ENCODE measurements around the gene CALCOCO1. TPM values are rescaled to one million over a fixed set of nuclear protein-coding genes. Genes with fewer than 3 reads are reported as not detected.

The CALCOCO1 gene
- total and polyA plus RNA-seq, 9 donors, result 52.2 to 202 (median 142) TPM

DNA sequence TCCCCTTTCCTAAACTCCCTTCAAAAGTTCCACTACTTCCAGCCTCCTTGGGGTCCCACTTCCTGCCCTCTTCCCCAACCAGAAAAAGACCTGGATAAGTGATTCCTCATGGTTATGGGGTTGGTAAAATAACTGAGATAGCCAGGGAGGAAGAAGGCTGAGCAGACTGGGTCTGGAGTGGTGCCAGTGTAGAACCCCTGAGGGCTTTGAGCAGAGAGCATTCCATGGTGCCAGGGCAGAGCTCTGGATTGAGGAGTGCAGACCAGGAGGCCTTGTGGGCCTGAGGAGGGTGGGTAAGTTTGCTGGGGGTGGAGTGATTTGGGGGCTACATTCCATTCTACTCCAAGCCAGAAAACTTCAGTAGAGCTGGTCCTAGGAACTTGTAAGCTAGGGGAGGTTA, 34.1 kb upstream of the CALCOCO1 start:
- no peak overlapping the region for H3K4me3 ChIP-seq
- TF ChIP-seq EP300 (IDR thresholded peaks at IDR 0.05), result no peak
- TF ChIP-seq POLR2A (IDR thresholded peaks at IDR 0.05), result no peak
- TF ChIP-seq, protein P1, sequence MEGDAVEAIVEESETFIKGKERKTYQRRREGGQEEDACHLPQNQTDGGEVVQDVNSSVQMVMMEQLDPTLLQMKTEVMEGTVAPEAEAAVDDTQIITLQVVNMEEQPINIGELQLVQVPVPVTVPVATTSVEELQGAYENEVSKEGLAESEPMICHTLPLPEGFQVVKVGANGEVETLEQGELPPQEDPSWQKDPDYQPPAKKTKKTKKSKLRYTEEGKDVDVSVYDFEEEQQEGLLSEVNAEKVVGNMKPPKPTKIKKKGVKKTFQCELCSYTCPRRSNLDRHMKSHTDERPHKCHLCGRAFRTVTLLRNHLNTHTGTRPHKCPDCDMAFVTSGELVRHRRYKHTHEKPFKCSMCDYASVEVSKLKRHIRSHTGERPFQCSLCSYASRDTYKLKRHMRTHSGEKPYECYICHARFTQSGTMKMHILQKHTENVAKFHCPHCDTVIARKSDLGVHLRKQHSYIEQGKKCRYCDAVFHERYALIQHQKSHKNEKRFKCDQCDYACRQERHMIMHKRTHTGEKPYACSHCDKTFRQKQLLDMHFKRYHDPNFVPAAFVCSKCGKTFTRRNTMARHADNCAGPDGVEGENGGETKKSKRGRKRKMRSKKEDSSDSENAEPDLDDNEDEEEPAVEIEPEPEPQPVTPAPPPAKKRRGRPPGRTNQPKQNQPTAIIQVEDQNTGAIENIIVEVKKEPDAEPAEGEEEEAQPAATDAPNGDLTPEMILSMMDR (IDR thresholded peaks at IDR 0.05), result no peak
- no peaks in the 10 kb centered on the region for H3K27me3 ChIP-seq
- H3K36me3 ChIP-seq, result no peaks in the 10 kb centered on the region
- H3K4me1 ChIP-seq (ENCODE audit: insufficient read depth), result no peaks in the 10 kb centered on the region
- intact Hi-C loops (cut with DNase I), result no loop called here
- H3K9me3 ChIP-seq, result no peaks in the 10 kb centered on the region
- no peak for DNase-seq
- no peak overlapping the region for H3K27ac ChIP-seq

DNA sequence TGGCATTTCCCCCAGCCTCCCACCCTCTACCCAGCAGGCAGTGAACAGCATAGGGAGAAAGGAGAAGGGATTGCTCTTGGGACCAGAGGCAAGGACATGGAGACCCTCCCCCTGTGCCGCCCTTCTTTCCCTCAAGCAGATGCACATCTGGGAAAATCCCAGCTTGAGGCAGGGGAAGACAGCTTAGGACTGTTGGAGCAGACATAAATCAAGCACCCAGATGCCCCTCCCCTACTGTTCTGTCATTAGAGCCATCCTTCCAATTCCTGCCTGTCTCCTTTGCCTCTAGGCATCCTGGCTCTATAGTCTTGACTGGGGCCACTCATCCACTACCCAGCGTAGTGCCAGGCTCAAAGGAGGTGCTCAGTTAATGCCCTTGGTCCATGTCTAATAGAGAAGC, 32.0 kb upstream of the CALCOCO1 start:
- Histone ChIP-seq H3K9me3 (no peaks in the 10 kb centered on the region), H3K27me3 (no peaks in the 10 kb centered on the region), H3K36me3 (no peaks in the 10 kb centered on the region), H3K27ac (no peak overlapping the region), H3K4me1 (ENCODE audit: insufficient read depth) (peaks cover 2% of the 10 kb centered on the region), H3K4me3 (no peak overlapping the region)
- intact Hi-C loops (cut with DNase I), result no loop called here
- 65 to 92% (median 88%) methylated on average over 2 of the region's 2 CpGs for WGBS, 3 donors
- no peak for DNase-seq
- TF ChIP-seq, protein P1 (IDR thresholded peaks at IDR 0.05), result no peak
- TF ChIP-seq EP300 (IDR thresholded peaks at IDR 0.05) (no peak), POLR2A (IDR thresholded peaks at IDR 0.05) (no peak)

DNA sequence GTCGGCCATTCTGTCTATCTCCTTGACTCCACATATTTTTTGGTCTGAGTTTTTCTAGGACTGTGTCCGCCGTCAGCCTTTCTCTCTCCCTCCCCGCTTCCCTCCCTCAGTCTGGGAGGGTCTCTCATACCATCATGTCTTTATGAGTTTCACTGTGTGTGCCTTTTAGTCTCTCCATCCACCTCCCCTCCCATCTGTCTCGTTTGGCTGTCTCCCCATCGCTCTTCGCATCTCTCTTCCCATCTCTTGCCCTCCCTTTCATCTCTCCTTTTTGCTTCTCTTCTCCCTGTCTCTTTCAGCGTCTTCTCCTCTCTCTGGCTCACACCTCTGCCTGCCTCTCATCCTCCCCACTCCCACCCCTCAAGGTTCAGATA, 31.5 kb upstream of the CALCOCO1 start:
- Histone ChIP-seq H3K9me3 (no peaks in the 10 kb centered on the region), H3K27ac (no peak overlapping the region), H3K4me3 (no peak overlapping the region), H3K4me1 (ENCODE audit: insufficient read depth) (peaks cover 2% of the 10 kb centered on the region), H3K36me3 (no peaks in the 10 kb centered on the region), H3K27me3 (no peaks in the 10 kb centered on the region)
- intact Hi-C loops (cut with DNase I), result no loop called here
- 32 to 51% (median 35%) methylated on average over 8 of the region's 8 CpGs for WGBS, 3 donors
- no peak for DNase-seq
- TF ChIP-seq, protein P1 (IDR thresholded peaks at IDR 0.05), result no peak
- no peak for TF ChIP-seq EP300 (IDR thresholded peaks at IDR 0.05)
- TF ChIP-seq POLR2A (IDR thresholded peaks at IDR 0.05), result no peak

DNA sequence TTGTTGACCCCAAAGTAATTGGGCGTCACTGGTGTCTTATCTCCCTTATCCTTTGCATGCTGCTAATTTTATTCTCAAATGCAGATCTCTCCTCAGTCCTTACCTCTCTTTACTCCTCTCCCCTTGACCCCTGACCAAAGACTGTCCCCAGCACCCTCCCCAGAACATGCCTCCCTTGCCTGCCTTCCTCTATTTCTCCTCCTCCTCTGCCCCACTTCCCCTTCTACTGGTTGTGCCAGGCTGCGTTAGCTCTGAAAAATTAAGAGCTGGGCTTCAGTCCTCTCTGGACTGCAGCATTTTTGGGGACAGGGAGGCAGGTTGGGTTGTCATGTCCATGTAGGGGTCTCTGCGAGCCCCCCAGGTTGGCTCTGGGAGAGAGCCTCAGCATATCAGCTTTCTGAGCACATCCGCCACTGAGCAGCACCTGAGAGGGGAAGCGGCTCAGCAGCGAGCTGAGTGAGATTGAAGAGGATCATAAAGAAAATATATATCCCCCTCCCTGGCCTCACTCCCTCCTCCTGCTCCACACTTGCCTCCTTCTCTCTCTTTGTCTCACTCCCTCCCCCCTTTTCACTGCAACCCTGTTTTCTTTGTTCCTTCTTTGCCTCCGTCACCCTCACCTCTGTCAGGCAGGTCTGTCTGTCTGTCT, 31.0 kb upstream of the CALCOCO1 start:
- no peaks in the 10 kb centered on the region for H3K36me3 ChIP-seq
- no peak for TF ChIP-seq POLR2A (IDR thresholded peaks at IDR 0.05)
- intact Hi-C loops (cut with DNase I), result no loop called here
- peaks cover 2% of the 10 kb centered on the region for H3K4me1 ChIP-seq (ENCODE audit: insufficient read depth)
- 49 to 69% (median 56%) methylated on average over 7 of the region's 7 CpGs for WGBS, 3 donors
- no peaks in the 10 kb centered on the region for H3K27me3 ChIP-seq
- no peak for DNase-seq
- no peak overlapping the region for H3K27ac ChIP-seq
- H3K9me3 ChIP-seq, result no peaks in the 10 kb centered on the region
- H3K4me3 ChIP-seq, result no peak overlapping the region

DNA sequence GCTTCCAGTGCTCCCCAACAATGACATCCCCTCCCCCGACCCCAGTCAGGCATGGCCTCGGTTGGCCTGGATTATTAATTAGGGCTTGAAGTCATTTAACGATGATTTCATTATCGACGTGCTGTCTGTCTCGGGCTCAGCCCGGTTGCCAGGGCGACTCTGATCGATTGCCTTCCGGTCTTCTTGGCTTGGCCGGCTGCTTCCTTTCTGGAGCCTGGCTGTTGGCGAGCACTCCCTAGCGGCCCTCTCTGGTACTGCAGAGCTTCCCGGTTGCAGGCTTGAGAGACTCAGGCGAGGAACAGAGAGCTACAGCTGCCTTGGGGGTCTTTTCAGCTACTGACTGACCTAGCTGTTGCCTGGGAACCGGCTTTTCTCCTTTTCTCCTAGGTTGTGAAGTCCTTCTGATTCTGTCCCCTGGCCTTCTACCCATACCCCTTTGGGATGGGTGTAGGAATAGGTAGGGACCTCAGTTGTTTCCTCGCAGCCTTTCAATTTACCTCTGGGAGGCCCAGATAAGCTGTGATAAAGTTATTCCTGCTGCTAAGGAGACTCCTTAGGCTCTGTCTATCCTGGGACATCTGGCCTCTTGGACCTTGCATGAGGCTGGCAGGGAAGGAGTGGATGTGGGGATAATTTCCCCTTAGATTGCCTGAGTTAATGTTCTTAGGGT, 30.0 kb upstream of the CALCOCO1 start:
- TF ChIP-seq, protein P1 (IDR thresholded peaks at IDR 0.05), result peak; percentile 37 to 50 (median 44)
- TF ChIP-seq EP300 (IDR thresholded peaks at IDR 0.05) (no peak), POLR2A (IDR thresholded peaks at IDR 0.05) (no peak)
- Histone ChIP-seq H3K36me3 (no peaks in the 10 kb centered on the region), H3K27me3 (no peaks in the 10 kb centered on the region), H3K4me1 (ENCODE audit: insufficient read depth) (peaks cover 2% of the 10 kb centered on the region), H3K9me3 (no peaks in the 10 kb centered on the region), H3K27ac (no peak overlapping the region), H3K4me3 (no peak overlapping the region)
- intact Hi-C loops (cut with DNase I), result no loop called here
- DNase-seq, result peak; percentile 50 to 81 (median 74)
- WGBS, 3 donors, result 16 to 26% (median 22%) methylated on average over 17 of the region's 17 CpGs
